Femur (tissue), 1 donor: Measurements from ENCODE around the gene KRT6C.
"Not testable (repeated sequence)": the region's sequence is repeated elsewhere in the genome, so short reads cannot be mapped to it uniquely, and the experiment has no call there.

Experiments
- DNase-seq: peaks from one replicate; pipeline ENCODE4 v3.0.0-alpha.2; 2017

The KRT6C gene

DNA sequence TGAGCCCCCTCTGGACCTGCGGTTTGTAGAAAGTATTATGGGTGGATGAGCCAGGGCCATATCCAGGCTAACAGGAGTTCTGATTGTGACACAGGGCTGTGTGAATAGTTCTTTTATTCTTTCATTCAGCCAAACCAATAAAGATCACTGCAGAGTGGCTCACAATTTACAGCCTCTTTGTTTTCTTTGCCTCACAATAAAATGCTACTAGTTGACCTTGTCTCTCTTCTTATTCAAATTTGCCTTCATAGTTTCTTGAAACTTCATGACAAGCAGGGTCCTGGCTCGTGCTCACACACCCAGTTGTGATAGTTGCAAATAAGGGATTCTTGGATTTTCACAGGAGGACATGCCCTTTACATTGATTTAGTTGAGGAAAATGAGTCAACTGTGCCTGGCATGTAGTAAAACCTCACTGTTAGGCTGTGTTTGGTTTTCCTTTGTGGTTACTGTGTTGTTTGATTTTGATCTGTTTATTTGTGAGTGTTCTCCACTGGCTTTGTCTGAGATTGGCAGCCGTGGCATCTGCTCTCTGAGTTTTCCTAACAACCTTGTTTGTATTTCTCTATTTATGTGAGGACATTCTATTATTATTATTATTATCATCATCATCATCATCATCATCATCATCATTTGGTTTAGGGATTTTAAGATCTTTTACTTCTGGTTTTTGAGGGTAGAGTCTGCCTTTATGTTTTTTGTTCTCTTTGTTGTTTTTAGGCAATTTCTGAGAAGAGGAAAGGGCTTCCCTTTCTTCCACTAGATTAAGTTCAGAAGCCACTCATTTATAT, 19.0 kb downstream of the KRT6C start:
- no peak for DNase-seq

GRCh38 chr12:52452101-52452500, 21.5 kb downstream of the KRT6C start, which contains the start of gene KRT6B:
KRT6B (minus strand) TSS chr12:52452146; CDS start chr12:52452078, 68 bp downstream.
- no peak for DNase-seq

DNA sequence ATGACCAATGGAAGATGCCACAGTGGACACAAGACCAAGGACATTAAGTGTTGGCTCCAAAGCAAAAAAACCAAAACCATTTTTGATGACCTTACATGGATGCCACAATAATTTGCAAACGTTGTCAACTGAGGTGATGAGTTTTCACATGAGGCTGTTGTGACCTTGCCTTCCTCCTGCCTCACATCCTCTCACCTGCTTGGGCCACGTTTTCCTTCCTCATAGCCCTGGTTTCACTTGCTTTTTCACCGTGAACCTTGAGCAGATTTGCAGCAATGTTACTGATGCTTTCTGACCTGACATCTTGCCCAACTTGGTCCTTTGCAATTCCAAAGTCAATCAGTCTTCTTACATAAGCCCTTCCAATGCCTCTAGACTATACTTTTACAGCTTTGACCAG, 25.4 kb downstream of the KRT6C start:
- no peak for DNase-seq

DNA sequence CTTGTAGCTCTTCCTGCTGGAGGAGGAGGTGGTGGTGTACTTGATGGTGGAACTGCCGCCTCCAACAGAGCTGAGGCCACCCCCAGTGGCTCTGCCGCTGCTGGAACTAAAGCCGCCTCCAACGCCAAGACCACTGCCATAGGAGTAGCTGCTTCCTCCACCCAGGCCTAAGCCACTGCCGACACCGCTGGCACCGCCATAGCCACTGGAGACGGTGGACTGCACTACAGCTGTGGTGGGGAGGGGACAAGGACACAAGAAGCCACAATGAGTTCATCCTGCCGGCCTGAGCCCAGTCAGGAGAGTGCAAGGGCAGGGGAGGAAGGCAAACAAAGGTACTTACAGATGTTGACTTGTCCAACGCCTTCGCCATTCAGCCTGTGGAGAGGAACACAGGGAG, 26.4 kb downstream of the KRT6C start:
- DNase-seq, result not testable (repeated sequence)

- DNase-seq, result no peak
Observed at GRCh38 chr12:52446367-52447045, 27.1 kb downstream of the KRT6C start.

DNA sequence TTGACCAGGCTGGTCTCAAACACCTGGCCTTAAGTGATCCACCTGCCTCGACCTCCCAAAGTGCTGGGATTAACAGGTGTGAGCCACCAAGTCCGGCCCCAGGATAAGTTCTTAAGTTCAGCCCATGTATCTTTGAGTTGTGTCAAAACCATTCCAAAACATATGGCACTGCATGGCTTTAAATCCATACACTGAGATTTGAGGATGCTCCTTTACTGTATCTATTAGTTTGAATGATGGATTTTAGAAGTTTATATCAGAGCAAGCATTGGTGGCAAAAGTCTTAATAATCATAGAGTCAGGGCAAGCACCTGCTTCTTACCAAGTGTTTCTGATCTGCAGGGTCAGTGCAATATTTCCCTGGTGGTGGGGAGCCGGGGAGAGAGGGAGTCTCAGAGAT, 27.7 kb downstream of the KRT6C start:
- no peak for DNase-seq

- no peak for DNase-seq
Observed at GRCh38 chr12:52444647-52445595, 28.7 kb downstream of the KRT6C start.

DNA sequence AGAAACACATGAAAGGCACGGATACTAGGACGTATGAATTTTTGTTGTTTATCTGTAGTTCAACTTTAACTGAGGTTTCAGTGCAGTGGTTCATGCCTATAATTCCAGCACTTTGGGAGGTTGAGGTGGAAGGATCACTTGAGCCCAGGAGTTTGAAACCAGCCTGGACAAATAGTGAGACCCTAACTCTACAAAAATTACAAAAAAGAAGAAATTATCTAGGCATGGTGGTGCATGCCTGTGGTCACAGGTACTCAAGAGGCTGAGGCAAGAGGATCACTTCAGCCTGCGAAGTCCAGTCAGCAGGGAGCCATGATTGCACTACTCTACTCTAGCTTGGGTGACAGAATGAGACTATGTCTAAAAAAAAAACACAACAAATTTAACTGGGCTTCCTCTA, 29.6 kb downstream of the KRT6C start:
- DNase-seq, result no peak

GRCh38 chr12:52442600-52443061, 31.0 kb downstream of the KRT6C start:
- no peak for DNase-seq

DNA sequence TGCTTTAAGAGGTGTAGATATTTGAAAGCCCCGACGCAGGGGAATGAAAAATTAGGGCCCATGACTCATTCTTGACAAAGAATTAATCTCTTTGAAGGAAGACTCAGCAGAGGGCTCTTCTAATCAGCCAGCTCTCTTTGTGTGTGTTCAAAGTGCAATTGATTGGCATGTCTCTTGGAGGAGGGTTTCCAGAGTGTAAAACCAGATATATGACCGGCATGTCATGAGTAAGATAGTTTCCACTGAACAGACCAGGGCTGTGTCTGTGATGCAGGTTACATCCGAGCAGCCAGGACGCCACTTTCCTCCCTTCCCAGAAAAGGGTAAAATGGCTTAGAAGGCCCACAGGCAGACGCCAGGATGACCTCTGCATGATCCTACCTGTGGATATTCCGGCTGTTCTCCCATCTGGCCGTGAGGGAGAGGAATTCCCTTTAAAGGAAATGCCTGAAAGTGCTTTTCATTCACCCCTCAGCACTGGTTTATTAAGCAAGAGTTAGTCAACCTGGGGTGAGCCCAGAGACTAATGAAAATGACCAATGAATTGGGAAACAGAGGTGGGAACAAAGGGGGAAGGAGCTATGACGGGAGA, 32.2 kb downstream of the KRT6C start:
- DNase-seq, result no peak

DNA sequence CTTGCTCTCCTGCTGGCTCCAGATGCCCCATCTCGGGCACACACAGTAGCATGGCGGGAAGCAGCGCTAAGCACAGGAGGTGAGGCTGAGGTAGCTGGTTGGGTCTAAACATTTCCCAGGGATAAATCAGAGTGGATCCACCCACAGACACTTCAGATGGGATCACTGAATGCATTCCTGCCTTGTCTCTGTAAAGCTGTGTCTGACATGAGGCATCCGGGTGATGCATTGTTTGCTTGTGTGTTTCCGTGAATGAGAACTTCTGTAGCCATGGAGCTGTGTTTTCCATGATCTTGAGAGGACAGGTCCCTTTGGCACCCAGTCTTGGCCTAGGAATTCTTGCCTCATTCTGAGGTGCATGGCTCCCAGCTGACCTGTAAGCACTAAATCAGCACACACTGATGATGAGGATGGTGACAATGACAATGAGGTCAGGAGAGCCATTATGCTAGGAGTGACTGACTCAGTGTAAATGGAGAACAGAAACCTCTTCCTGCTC, 32.7 kb downstream of the KRT6C start:
- DNase-seq, result no peak

DNA sequence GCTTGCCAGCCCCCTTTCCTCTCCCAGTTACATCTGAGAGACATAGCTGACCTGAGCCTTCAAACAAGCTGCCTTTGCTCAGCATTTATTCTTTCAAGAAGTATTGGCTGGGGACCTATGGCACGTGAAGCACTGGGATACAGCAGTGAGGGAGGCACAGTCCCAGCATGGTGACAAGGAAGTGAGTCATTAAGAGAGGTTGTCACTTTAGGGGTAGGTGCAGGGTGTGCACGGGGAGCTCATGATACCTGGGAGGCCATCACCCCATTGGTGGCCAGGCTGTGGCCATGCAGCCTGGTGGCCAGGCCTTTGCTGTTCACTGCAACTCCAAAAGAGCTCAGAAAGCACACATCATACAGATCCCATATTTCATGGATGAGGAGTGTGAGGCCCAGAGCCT, 33.8 kb downstream of the KRT6C start:
- no peak for DNase-seq

- no peak for DNase-seq
Observed at GRCh38 chr12:52439420-52439819, 34.2 kb downstream of the KRT6C start.

DNA sequence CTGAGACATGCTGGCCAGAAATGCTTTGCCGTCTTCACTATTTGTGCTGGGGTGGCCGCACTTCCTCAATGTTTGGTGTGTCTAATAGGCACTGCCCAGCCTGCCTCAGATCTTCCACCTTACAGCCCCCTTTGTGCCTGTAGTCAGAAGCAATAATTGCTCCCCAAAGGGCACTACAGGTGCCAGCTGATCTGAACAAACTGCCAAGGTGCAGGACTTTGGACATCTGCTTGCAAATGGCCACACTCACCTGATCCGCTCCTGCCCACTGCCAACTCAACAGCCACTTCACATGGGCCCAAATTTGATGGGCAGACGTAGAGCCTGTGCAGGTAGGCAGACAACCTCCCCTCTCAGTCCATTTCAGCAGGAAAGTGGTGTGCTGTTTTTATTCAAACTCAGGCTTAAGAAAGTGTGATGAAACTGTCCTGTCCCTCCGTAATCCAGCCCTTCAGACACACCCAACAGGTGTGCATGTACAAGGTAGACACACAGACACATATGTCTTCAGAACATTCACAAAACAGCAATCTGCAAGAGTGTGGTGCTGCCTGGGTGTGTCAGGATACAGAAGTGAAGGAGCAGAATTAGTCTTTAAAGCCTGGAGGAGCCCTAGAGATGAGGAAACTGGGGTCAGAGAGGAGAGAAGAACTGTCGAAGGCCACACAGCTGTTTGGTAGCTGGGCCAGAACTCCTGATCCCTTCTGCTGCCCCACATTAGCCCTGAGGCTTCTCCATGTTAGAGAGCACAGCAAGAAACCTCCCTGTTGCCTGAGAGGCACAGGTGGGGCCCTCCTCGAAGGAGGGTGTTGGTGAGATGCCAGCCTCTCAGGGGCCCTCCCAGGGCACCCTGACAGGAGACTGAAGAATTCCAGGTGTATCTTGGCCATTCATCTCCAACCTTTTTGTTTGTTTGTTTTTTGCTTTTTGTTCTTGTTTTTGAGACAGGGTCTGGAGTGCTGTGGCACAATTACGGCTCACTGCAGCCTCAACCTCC, 35.0 kb downstream of the KRT6C start:
- DNase-seq, result no peak

- no peak for DNase-seq
Observed at GRCh38 chr12:52437508-52437907, 36.1 kb downstream of the KRT6C start.

DNA sequence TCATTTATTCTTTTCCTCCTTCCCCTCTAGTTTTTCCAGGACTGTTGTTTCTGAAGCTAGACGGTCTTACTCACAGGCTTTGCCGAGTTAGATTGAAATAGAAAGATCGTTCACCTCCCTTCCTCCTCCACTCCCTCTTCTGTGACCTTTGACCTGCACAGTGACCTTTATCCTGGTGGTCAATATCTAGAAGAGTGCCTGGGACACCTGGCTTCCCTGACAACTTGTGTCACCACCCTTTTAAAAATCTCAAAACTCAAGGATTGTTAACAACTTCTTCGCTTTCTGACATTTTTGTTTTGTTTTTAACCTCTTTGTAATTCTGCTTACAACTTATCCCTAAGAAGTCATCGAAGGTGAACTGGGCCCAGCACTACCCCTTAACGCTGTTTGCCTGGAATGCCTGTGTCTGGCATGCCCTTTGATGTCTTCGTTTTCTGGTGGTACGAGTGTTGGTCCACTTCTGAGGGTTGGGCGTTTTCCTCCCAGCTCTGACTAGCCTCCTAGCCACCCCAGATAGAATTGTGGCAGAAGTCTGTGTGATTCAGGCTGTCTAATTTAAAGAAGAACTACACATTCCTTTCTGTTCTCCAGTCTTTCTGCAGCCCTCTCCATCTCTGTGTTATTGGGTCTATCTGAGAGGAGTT, 36.7 kb downstream of the KRT6C start:
- DNase-seq, result no peak

GRCh38 chr12:52436000-52436827, 37.4 kb downstream of the KRT6C start:
- no peak for DNase-seq

- no peak for DNase-seq
Observed at GRCh38 chr12:52435659-52435999, 38.0 kb downstream of the KRT6C start.

DNA sequence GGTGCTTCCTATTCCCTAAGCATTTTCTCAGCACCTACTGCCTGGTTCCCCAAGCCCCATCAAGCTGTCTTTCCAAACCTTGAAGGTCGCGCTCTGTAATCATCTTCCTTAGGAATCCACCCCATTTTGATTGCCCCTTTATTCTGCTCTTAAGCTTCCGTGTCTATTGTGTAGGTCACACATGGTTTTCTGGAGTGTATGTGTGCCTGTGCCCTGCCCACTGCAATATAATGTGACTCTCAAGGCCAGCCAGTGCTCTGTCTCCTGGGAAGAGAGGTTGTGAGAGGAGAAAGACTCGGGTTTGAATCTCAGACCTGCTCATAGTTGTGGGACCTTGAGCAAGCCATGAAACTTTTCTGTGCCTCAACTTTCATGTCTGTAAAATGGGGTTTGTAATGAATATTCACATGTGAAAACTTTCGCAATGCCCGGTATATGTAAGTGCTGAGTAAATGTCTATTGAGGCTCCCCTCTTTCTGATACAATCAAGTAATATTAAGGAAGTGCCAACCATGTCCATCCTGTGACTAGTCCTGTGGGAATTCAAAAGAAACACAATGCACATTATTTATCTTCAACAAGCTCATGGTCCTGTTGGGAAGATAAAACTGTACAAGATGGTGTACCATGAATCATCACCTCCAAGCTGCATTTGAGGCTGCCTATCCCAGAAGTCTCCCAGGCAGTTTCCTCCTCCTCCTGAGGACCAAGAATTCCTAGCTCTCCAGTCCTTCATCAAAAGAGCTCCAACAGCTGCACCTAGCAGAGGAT, 38.7 kb downstream of the KRT6C start:
- no peak for DNase-seq
